Loucy (cell line): ENCODE measurements around the gene SLIT1.

ENCODE experiments used
- CTCF ChIP-seq: fragments of 200-600 bp; sonication (generic); conservative IDR thresholded peaks from 2 replicates; pipeline ENCODE4 v1.5.1; 2014; ENCODE audit warnings: mild to moderate bottlenecking, antibody characterized with exemption, low read length
- EZH2phosphoT487 ChIP-seq: fragments of 200-600 bp; IDR thresholded peaks from 2 replicates; pipeline ENCODE4 v1.6.1; 2018; ENCODE audit warnings: antibody characterized with exemption, mild to moderate bottlenecking, moderate library complexity, borderline replicate concordance

GRCh38 chr10:97028126-97028831 lies 157.5 kb downstream of the SLIT1 start:
- TF ChIP-seq CTCF = no peak
- no peak for TF ChIP-seq EZH2phosphoT487
